Panc1 (cell line): ENCODE measurements around the gene OVAAL. TPM values are rescaled to one million over a fixed set of nuclear protein-coding genes. Genes with fewer than 3 reads are reported as not detected.
A peak's percentile ranks its signal among the peaks of the same experiment; 100 is the strongest.

Experiments
- ATAC-seq: fragments of 200-7000 bp; cut with Tn5 transposase; 2 replicates; pipeline ENCODE4 v1.9.1; 2020; ENCODE audit warnings: mild to moderate bottlenecking, moderate library complexity
- BruUV-seq: library from RNA; stranded (reverse); fragments of 400-500 nt; replicated peaks from 2 replicates; lab custom pipeline; 2021; lab: Mats Ljungman, UMichigan
- CTCF ChIA-PET: fragments of 300-600 bp; sonication (Branson Sonifier 250); formaldehyde crosslinking; loops from one replicate; lab custom pipeline; 2022; ENCODE audit warnings: antibody characterized with exemption; lab: Charles Lee
- POLR2A ChIA-PET: fragments of 300-600 bp; sonication (Branson Sonifier 250); formaldehyde crosslinking; loops from one replicate; lab custom pipeline; 2022; ENCODE audit warnings: antibody characterized with exemption; lab: Charles Lee
- DNase-seq: peaks from one replicate; pipeline ENCODE4 v3.0.0-alpha.2; 2010; ENCODE audit warnings: low read depth, low spot score
- H3K27ac ChIP-seq: 2 replicates; pipeline ENCODE4 v1.5.1; 2011; ENCODE audit warnings: mild to moderate bottlenecking, low read length, inconsistent platforms
- H3K27me3 ChIP-seq: fragments of 200-500 bp; sonication (Bioruptor generic); 2 replicates; pipeline ENCODE4 v1.6.0; 2014; ENCODE audit warnings: low read length, inconsistent platforms; ENCODE audit not compliant: control insufficient read depth, insufficient read depth
- H3K36me3 ChIP-seq: fragments of 200-500 bp; sonication (Bioruptor generic); 2 replicates; pipeline ENCODE4 v1.5.1; 2014; ENCODE audit warnings: inconsistent platforms, mild to moderate bottlenecking, low read length, moderate library complexity; ENCODE audit not compliant: control insufficient read depth, insufficient read depth
- H3K4me1 ChIP-seq: 2 replicates; pipeline ENCODE4 v1.5.1; 2011; ENCODE audit warnings: inconsistent platforms, mild to moderate bottlenecking, low read length, moderate library complexity; ENCODE audit not compliant: control insufficient read depth, insufficient read depth
- H3K4me3 ChIP-seq, 2 experiments: 2 replicates each; pipeline ENCODE4 v1.5.1; 2011 to 2012; ENCODE audit warnings: low read depth in 2 of 2, low read length in 2 of 2, mild to moderate bottlenecking in 2 of 2, inconsistent platforms in 1 of 2, moderate library complexity in 1 of 2
- H3K9me3 ChIP-seq: fragments of 200-500 bp; sonication (Bioruptor generic); 2 replicates; pipeline ENCODE4 v1.5.1; 2014; ENCODE audit warnings: low read depth, mild to moderate bottlenecking, inconsistent platforms, low read length, moderate library complexity; ENCODE audit not compliant: control insufficient read depth, insufficient read depth
- CTCF ChIP-seq: fragments of 450-650 bp; IDR thresholded peaks from 2 replicates; pipeline ENCODE4 v1.5.1; 2017; ENCODE audit warnings: mild to moderate bottlenecking
- POLR2AphosphoS5 ChIP-seq: IDR thresholded peaks from 2 replicates; pipeline ENCODE4 v1.6.1; 2012; ENCODE audit warnings: mild to moderate bottlenecking, low read depth, low read length, moderate library complexity
- SIN3A ChIP-seq: IDR thresholded peaks from 2 replicates; pipeline ENCODE4 v1.6.1; 2012; ENCODE audit warnings: low read depth, mild to moderate bottlenecking, low read length, moderate library complexity, borderline replicate concordance; ENCODE audit not compliant: insufficient read depth
- TCF7L2 ChIP-seq: IDR thresholded peaks from 2 replicates; pipeline ENCODE4 v1.6.1; 2011; ENCODE audit warnings: mild to moderate bottlenecking, low read depth, low read length, inconsistent platforms
- in situ Hi-C: cut with HindIII; loops from 2 replicates; pipeline ENCODE4 v1.10.0; 2016; ENCODE audit warnings: low sequenced_read_pairs, low pct_unique_long_range_greater_than_20kb
- intact Hi-C: fragments of 100-400 bp; cut with micrococcal nuclease; formaldehyde crosslinking; loops from one replicate; pipeline ENCODE4 v1.10.0; 2022; ENCODE audit not compliant: unreplicated experiment
- total RNA-seq: library from RNA; stranded (reverse); gene quantifications from one replicate; pipeline ENCODE4 v1.2.1, GENCODE V29; 2021; ENCODE audit not compliant: unreplicated experiment
- TF ChIP-seq, protein P1 (sequence below), 2 experiments: IDR thresholded peaks; 2 replicates each; pipeline ENCODE4 v1.6.1; 2011 to 2012; ENCODE audit warnings: low read depth in 2 of 2, control low read depth in 1 of 2, low read length in 1 of 2, mild to moderate bottlenecking in 1 of 2, moderate library complexity in 1 of 2; ENCODE audit not compliant: insufficient read depth in 1 of 2

Gene OVAAL
- total RNA-seq, 1 experiment from 2014 or later, result not detected

GRCh38 chr1:180515857-180516388, 42.8 kb upstream of the OVAAL start:
- Histone ChIP-seq H3K4me3 (no peak overlapping the region), H3K36me3 (no peaks in the 10 kb centered on the region), H3K27ac (0 out of 2 replicates have a peak overlapping the region, but pooled peaks have one; percentile 5), H3K9me3 (no peaks in the 10 kb centered on the region), H3K27me3 (no peaks in the 10 kb centered on the region), H3K4me1 (peaks cover 5% of the 10 kb centered on the region; the same call in 1 of the 2 replicates)
- in situ Hi-C loops, result no loop called here
- BruUV-seq, result no TSS peak
- DNase-seq (peak; percentile 50), ATAC-seq (peak; percentile 98)
- CTCF ChIA-PET, result interaction anchor here (0.5 to 1.4 kb wide), 11 partner anchors 9 to 669 kb away, joined by 3 to 10 read pairs (median 5); partner anchors contain the start of gene ACBD6
- intact Hi-C loops, result loop anchor here (5.0 kb wide), 2 partner anchors 346 to 651 kb away; no protein-coding TSS in a partner anchor
- TF ChIP-seq CTCF (peak; percentile 90), POLR2AphosphoS5 (no peak)
- POLR2A ChIA-PET, result interaction anchor here (0.5 kb wide), 1 partner anchor 506 kb away, joined by 10 read pairs; no protein-coding TSS in a partner anchor

- POLR2A ChIA-PET, result no interaction called here
- intact Hi-C loops (loop anchor here (5.0 kb wide), 2 partner anchors 342 to 647 kb away; no protein-coding TSS in a partner anchor), in situ Hi-C loops (no loop called here)
- H3K27ac ChIP-seq, result no peak overlapping the region
- DNase-seq (no peak), ATAC-seq (no peak)
- H3K27me3 ChIP-seq, result no peaks in the 10 kb centered on the region
- no peaks in the 10 kb centered on the region for H3K9me3 ChIP-seq
- no peak overlapping the region for H3K4me3 ChIP-seq
- BruUV-seq, result no TSS peak
- peaks cover 5% of the 10 kb centered on the region; the same call in 1 of the 2 replicates for H3K4me1 ChIP-seq
- no peaks in the 10 kb centered on the region for H3K36me3 ChIP-seq
- CTCF ChIA-PET, result no interaction called here
- TF ChIP-seq, protein P1, sequence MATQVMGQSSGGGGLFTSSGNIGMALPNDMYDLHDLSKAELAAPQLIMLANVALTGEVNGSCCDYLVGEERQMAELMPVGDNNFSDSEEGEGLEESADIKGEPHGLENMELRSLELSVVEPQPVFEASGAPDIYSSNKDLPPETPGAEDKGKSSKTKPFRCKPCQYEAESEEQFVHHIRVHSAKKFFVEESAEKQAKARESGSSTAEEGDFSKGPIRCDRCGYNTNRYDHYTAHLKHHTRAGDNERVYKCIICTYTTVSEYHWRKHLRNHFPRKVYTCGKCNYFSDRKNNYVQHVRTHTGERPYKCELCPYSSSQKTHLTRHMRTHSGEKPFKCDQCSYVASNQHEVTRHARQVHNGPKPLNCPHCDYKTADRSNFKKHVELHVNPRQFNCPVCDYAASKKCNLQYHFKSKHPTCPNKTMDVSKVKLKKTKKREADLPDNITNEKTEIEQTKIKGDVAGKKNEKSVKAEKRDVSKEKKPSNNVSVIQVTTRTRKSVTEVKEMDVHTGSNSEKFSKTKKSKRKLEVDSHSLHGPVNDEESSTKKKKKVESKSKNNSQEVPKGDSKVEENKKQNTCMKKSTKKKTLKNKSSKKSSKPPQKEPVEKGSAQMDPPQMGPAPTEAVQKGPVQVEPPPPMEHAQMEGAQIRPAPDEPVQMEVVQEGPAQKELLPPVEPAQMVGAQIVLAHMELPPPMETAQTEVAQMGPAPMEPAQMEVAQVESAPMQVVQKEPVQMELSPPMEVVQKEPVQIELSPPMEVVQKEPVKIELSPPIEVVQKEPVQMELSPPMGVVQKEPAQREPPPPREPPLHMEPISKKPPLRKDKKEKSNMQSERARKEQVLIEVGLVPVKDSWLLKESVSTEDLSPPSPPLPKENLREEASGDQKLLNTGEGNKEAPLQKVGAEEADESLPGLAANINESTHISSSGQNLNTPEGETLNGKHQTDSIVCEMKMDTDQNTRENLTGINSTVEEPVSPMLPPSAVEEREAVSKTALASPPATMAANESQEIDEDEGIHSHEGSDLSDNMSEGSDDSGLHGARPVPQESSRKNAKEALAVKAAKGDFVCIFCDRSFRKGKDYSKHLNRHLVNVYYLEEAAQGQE (IDR thresholded peaks at IDR 0.05; ENCODE audit: insufficient read depth in 1 of 2, low read depth in 2 of 2, low read length in 1 of 2), result no peak
- TF ChIP-seq POLR2AphosphoS5 (no peak), CTCF (no peak), SIN3A (no peak), TCF7L2 (no peak)
Measured at GRCh38 chr1:180519846-180520245, 38.9 kb upstream of the OVAAL start.
